B cell (primary cell): Measurements from ENCODE around the gene PTPRN.

ENCODE experiments used
- EZH2 ChIP-seq: IDR thresholded peaks from 2 replicates; pipeline ENCODE4 v1.6.1; 2012; ENCODE audit warnings: borderline replicate concordance, low read depth, mild to moderate bottlenecking, moderate library complexity, low read length; ENCODE audit not compliant: insufficient read depth, poor library complexity, severe bottlenecking
- TF ChIP-seq, protein P1 (sequence below): fragments of 200-600 bp; IDR thresholded peaks from one replicate; pipeline ENCODE4 v1.8.0; 2022; ENCODE audit warnings: antibody characterized with exemption, mild to moderate bottlenecking

- TF ChIP-seq EZH2: no peak
- TF ChIP-seq, protein P1, sequence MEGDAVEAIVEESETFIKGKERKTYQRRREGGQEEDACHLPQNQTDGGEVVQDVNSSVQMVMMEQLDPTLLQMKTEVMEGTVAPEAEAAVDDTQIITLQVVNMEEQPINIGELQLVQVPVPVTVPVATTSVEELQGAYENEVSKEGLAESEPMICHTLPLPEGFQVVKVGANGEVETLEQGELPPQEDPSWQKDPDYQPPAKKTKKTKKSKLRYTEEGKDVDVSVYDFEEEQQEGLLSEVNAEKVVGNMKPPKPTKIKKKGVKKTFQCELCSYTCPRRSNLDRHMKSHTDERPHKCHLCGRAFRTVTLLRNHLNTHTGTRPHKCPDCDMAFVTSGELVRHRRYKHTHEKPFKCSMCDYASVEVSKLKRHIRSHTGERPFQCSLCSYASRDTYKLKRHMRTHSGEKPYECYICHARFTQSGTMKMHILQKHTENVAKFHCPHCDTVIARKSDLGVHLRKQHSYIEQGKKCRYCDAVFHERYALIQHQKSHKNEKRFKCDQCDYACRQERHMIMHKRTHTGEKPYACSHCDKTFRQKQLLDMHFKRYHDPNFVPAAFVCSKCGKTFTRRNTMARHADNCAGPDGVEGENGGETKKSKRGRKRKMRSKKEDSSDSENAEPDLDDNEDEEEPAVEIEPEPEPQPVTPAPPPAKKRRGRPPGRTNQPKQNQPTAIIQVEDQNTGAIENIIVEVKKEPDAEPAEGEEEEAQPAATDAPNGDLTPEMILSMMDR: no peak
Observed at GRCh38 chr2:219252084-219252483, 57.1 kb downstream of the PTPRN start.
